Trophoblast cell (in vitro differentiated cells and primary cell): ENCODE measurements around the gene SNX27.
A peak's percentile ranks its signal among the peaks of the same experiment; 100 is the strongest.

Source experiments
- DNase-seq, 2 donors: peaks; one replicate each; pipeline ENCODE4 v3.0.0-alpha.2; 2016
- H2AFZ ChIP-seq: 2 replicates; pipeline ENCODE4 v1.6.1; 2013; ENCODE audit warnings: low read length, moderate library complexity, mild to moderate bottlenecking; ENCODE audit not compliant: insufficient read depth, poor library complexity
- H2AK5ac ChIP-seq: 2 replicates; pipeline ENCODE4 v1.6.1; 2013; ENCODE audit warnings: mild to moderate bottlenecking, low read length
- H2BK120ac ChIP-seq: 2 replicates; pipeline ENCODE4 v1.6.1; 2013; ENCODE audit warnings: low read length, mild to moderate bottlenecking, moderate library complexity; ENCODE audit not compliant: insufficient read depth, poor library complexity
- H2BK12ac ChIP-seq: 2 replicates; pipeline ENCODE4 v1.6.1; 2013; ENCODE audit warnings: mild to moderate bottlenecking, low read length, moderate library complexity
- H2BK5ac ChIP-seq: 2 replicates; pipeline ENCODE4 v1.6.1; 2013; ENCODE audit warnings: low read length, low read depth, moderate library complexity, mild to moderate bottlenecking; ENCODE audit not compliant: poor library complexity
- H3K14ac ChIP-seq: 2 replicates; pipeline ENCODE4 v1.6.1; 2013; ENCODE audit warnings: mild to moderate bottlenecking, low read length
- H3K18ac ChIP-seq: 2 replicates; pipeline ENCODE4 v1.6.1; 2013; ENCODE audit warnings: mild to moderate bottlenecking, low read length
- H3K23ac ChIP-seq: 2 replicates; pipeline ENCODE4 v1.6.1; 2013; ENCODE audit warnings: low read length
- H3K27ac ChIP-seq: 2 replicates; pipeline ENCODE4 v1.5.1; 2013; ENCODE audit warnings: low read depth, mild to moderate bottlenecking, inconsistent platforms, low read length, moderate library complexity
- H3K27me3 ChIP-seq: 2 replicates; pipeline ENCODE4 v1.6.1; 2013; ENCODE audit warnings: inconsistent platforms, mild to moderate bottlenecking, low read length, moderate library complexity; ENCODE audit not compliant: insufficient read depth
- H3K36me3 ChIP-seq, 2 experiments: 1 replicate in 1 of 2; 2 replicates in 1 of 2; pipeline ENCODE4 v1.6.1; 2013; ENCODE audit warnings: low read length in 2 of 2, mild to moderate bottlenecking in 2 of 2, moderate library complexity in 1 of 2; ENCODE audit not compliant: insufficient read depth in 2 of 2, control insufficient read depth in 1 of 2
- H3K4ac ChIP-seq: 2 replicates; pipeline ENCODE4 v1.6.1; 2013; ENCODE audit warnings: low read depth, mild to moderate bottlenecking, low read length, moderate library complexity
- H3K4me1 ChIP-seq, 2 experiments: 1 replicate in 1 of 2; 2 replicates in 1 of 2; pipeline ENCODE4 v1.6.1; 2013; ENCODE audit warnings: low read length in 2 of 2, mild to moderate bottlenecking in 2 of 2, moderate library complexity in 1 of 2; ENCODE audit not compliant: insufficient read depth in 2 of 2, control insufficient read depth in 1 of 2
- H3K4me2 ChIP-seq: 2 replicates; pipeline ENCODE4 v1.6.1; 2013; ENCODE audit warnings: inconsistent platforms, mild to moderate bottlenecking, low read length, moderate library complexity
- H3K4me3 ChIP-seq: 2 replicates; pipeline ENCODE4 v1.5.1; 2013; ENCODE audit warnings: mild to moderate bottlenecking, low read depth, low read length, inconsistent platforms
- H3K79me1 ChIP-seq: one replicate; pipeline ENCODE4 v1.6.1; 2013; ENCODE audit warnings: low read length
- H3K79me2 ChIP-seq: 2 replicates; pipeline ENCODE4 v1.6.1; 2013; ENCODE audit warnings: low read length, mild to moderate bottlenecking; ENCODE audit not compliant: control insufficient read depth, insufficient read depth, poor library complexity
- H3K9ac ChIP-seq: 2 replicates; pipeline ENCODE4 v1.6.1; 2013; ENCODE audit warnings: mild to moderate bottlenecking, low read length
- H3K9me3 ChIP-seq: 2 replicates; pipeline ENCODE4 v1.6.1; 2013; ENCODE audit warnings: low read depth, mild to moderate bottlenecking, control low read depth, inconsistent platforms, low read length; ENCODE audit not compliant: insufficient read depth
- H4K12ac ChIP-seq: 2 replicates; pipeline ENCODE4 v1.6.1; 2013; ENCODE audit warnings: low read depth, mild to moderate bottlenecking, low read length, moderate library complexity
- H4K8ac ChIP-seq: 2 replicates; pipeline ENCODE4 v1.6.1; 2013; ENCODE audit warnings: low read depth, mild to moderate bottlenecking, low read length, moderate library complexity
- H4K91ac ChIP-seq: one replicate; pipeline ENCODE4 v1.6.1; 2013; ENCODE audit warnings: low read depth, mild to moderate bottlenecking, low read length, moderate library complexity
- WGBS: extraction: QIAGEN DNeasy Blood & Tissue Kit; methylation state at CpG from one replicate; pipeline ENCODE4 v1.1.7; 2013; ENCODE audit warnings: missing lambda C conversion rate; ENCODE audit not compliant: insufficient read length, insufficient coverage; ENCODE audit errors: extremely low coverage; 5-methylcytosine and 5-hydroxymethylcytosine counted together

SNX27 gene

DNA sequence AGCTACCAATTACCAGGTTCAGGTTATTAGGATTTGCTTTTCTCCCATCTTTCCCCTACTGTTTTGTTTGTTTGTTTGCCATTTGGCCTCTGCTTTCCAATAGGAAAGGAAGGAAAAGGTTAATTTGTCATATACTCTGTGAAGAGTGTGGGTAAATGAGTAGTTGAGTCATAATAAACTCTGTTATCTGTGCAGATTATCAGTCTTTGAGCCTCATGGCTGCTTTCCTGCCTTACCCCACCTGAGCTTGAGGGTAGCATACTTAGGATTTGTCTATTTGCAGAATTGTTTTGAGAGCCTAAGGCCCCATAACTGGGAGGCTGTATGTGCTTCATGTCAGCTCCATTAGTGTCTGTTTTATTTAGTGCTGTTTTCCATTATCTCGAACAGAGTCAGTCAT, 32.9 kb upstream of the SNX27 start:
- no peak overlapping the region for H3K9ac ChIP-seq
- no peak overlapping the region for H2BK12ac ChIP-seq
- no peak overlapping the region for H3K14ac ChIP-seq
- H2AK5ac ChIP-seq: no peak overlapping the region
- H3K4me3 ChIP-seq: no peak overlapping the region
- no peaks in the 10 kb centered on the region for H3K9me3 ChIP-seq
- peaks cover 3% of the 10 kb centered on the region for H3K79me1 ChIP-seq
- peak; percentile 30 to 79 for DNase-seq
- no peak overlapping the region for H2BK120ac ChIP-seq
- no peaks in the 10 kb centered on the region for H3K27me3 ChIP-seq
- H3K4ac ChIP-seq: no peak overlapping the region
- H3K23ac ChIP-seq: no peak overlapping the region
- H3K4me1 ChIP-seq: peaks cover 16 to 27% of the 10 kb centered on the region in 2 experiments
- H3K79me2 ChIP-seq: no peaks in the 10 kb centered on the region
- H3K36me3 ChIP-seq: peaks cover 40 to 71% of the 10 kb centered on the region in 2 experiments
- peak overlapping the region; percentile 45 for H3K27ac ChIP-seq
- no peak overlapping the region for H3K18ac ChIP-seq
- WGBS: no CpG with 5 or more reads among the region's 1 CpG
- H2BK5ac ChIP-seq: no peak overlapping the region
- no peak overlapping the region for H2AFZ ChIP-seq
- H4K12ac ChIP-seq: no peak overlapping the region
- no peak overlapping the region for H4K8ac ChIP-seq
- H3K4me2 ChIP-seq: no peak overlapping the region
- H4K91ac ChIP-seq: no peak overlapping the region

DNA sequence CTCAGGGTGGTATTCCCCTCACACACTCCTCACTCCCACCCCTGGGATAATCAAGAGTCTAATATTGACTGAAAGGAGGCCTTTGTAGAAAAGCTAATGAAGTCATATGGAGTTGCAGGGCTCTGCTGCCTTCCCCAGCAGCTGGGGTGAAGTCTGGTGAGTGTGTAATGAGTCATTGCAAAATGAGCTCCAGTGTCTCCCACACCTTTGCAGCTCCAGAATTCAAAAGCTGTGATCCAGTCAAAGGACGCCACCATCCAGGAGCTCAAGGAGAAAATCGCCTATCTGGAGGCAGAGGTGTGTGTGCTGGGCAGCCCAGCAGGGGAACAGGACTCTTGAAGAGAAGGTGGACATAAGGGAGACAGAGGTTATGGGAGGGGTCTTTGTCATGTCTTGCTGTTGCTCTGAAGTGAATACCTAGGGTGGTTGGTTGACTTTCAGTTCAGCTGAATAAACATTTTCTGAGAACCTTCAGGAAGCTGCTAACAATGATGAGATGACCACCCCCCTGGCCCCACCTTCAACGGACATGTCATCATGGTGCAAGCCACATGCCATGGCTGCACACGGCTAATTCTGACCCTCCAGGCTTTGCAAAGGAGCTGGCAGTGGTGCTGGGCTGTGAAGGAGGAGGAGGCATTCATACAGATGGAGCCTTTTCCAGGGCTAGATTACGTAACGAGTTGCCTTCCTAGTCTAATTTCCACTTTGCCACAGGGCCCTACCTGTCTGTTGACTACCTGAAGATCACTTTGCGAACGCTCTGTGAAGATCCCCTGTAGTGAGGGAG, 32.2 kb upstream of the SNX27 start:
- Histone ChIP-seq H2BK5ac (no peak overlapping the region), H4K12ac (no peak overlapping the region), H4K8ac (no peak overlapping the region), H3K4me3 (no peak overlapping the region), H3K4me1 (peaks cover 22 to 34% of the 10 kb centered on the region in 2 experiments), H3K27ac (no peak overlapping the region), H3K27me3 (no peaks in the 10 kb centered on the region), H3K4me2 (no peak overlapping the region), H3K36me3 (peaks cover 36 to 68% of the 10 kb centered on the region in 2 experiments), H3K79me2 (no peaks in the 10 kb centered on the region), H3K18ac (no peak overlapping the region), H3K9me3 (no peaks in the 10 kb centered on the region), H3K14ac (no peak overlapping the region), H3K79me1 (peaks cover 5% of the 10 kb centered on the region), H2BK120ac (no peak overlapping the region), H3K9ac (no peak overlapping the region), H2AK5ac (no peak overlapping the region), H3K4ac (no peak overlapping the region), H3K23ac (no peak overlapping the region), H2BK12ac (no peak overlapping the region), H4K91ac (no peak overlapping the region), H2AFZ (no peak overlapping the region)
- peak; percentile 84 to 88 for DNase-seq
- WGBS: no CpG with 5 or more reads among the region's 8 CpGs

DNA sequence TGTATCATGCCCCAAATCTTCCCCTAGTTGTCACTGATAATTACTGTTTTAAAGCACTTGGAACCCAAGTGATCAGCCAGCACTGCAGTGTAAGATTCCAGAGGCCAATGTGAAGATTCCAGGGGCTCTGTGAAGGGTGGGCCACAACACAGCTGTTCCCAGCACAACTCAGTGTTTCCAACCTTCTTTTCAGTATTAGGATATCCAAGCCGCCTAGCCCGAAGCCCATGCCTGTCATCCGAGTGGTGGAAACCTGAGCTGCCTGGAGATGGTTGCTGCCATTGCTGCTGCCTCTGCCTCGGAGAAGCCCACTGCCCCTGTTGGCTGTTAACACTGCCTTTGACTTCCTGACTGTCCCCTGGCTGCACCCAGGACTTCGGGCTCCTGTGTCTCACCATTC, 30.4 kb upstream of the SNX27 start:
- DNase-seq: no peak
- no peaks in the 10 kb centered on the region for H3K27me3 ChIP-seq
- H2BK12ac ChIP-seq: no peak overlapping the region
- H4K12ac ChIP-seq: no peak overlapping the region
- H3K27ac ChIP-seq: peak overlapping the region; percentile 51
- H4K91ac ChIP-seq: peak overlapping the region; percentile 10
- H3K9me3 ChIP-seq: no peaks in the 10 kb centered on the region
- H3K4me2 ChIP-seq: no peak overlapping the region
- peak overlapping the region; percentile 21 for H2BK120ac ChIP-seq
- H3K4ac ChIP-seq: no peak overlapping the region
- no peaks in the 10 kb centered on the region for H3K79me2 ChIP-seq
- H3K9ac ChIP-seq: no peak overlapping the region
- H2AK5ac ChIP-seq: no peak overlapping the region
- no peak overlapping the region for H3K4me3 ChIP-seq
- peaks cover 5% of the 10 kb centered on the region for H3K79me1 ChIP-seq
- H2BK5ac ChIP-seq: peak overlapping the region; percentile 34
- H3K18ac ChIP-seq: peak overlapping the region; percentile 54
- H3K4me1 ChIP-seq: peaks cover 27 to 43% of the 10 kb centered on the region in 2 experiments
- peak overlapping the region; percentile 30 for H3K14ac ChIP-seq
- H3K36me3 ChIP-seq: peaks cover 24 to 53% of the 10 kb centered on the region in 2 experiments
- WGBS: no CpG with 5 or more reads among the region's 5 CpGs
- H3K23ac ChIP-seq: no peak overlapping the region
- H2AFZ ChIP-seq: no peak overlapping the region
- H4K8ac ChIP-seq: peak overlapping the region; percentile 13

DNA sequence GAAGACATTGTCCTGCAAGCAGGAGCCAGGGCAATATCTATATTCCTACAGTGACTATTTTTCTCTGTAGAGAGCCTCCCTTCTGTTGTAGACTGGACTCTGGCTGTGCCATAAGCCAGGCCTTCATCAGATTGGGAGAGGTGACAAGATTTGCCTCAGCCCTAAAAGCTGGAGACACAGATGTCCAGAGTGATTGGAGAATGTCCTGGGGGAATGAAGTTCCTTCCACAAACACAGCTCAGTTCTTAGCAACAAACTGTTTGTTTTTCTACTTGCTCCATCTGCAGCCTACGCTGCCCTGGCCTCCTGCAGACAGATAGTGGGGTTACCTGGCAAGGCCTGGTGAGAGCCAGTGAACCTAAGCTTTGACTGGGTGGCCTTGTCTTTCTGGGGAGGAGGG, 29.9 kb upstream of the SNX27 start:
- no peaks in the 10 kb centered on the region for H3K79me2 ChIP-seq
- no peak overlapping the region for H3K4ac ChIP-seq
- H4K12ac ChIP-seq: no peak overlapping the region
- H4K91ac ChIP-seq: no peak overlapping the region
- H3K9me3 ChIP-seq: no peaks in the 10 kb centered on the region
- H2AFZ ChIP-seq: no peak overlapping the region
- H2AK5ac ChIP-seq: no peak overlapping the region
- peak overlapping the region; percentile 51 for H3K27ac ChIP-seq
- peak in 1 of 2 donors; percentile 56 for DNase-seq
- peaks cover 22 to 49% of the 10 kb centered on the region in 2 experiments for H3K36me3 ChIP-seq
- peaks cover 5% of the 10 kb centered on the region for H3K79me1 ChIP-seq
- H3K4me2 ChIP-seq: no peak overlapping the region
- peak overlapping the region; percentile 34 for H2BK5ac ChIP-seq
- no peaks in the 10 kb centered on the region for H3K27me3 ChIP-seq
- no peak overlapping the region for H3K23ac ChIP-seq
- H3K4me1 ChIP-seq: peaks cover 27 to 43% of the 10 kb centered on the region in 2 experiments
- H2BK12ac ChIP-seq: no peak overlapping the region
- WGBS: no CpG with 5 or more reads among the region's 1 CpG
- H4K8ac ChIP-seq: no peak overlapping the region
- H3K4me3 ChIP-seq: no peak overlapping the region
- H3K18ac ChIP-seq: peak overlapping the region; percentile 54
- H2BK120ac ChIP-seq: no peak overlapping the region
- no peak overlapping the region for H3K9ac ChIP-seq
- no peak overlapping the region for H3K14ac ChIP-seq
